ENCODE results near the gene SEZ6L.

Gene SEZ6L

GRCh38 chr22:26169315-26170111, at the start of gene SEZ6L:
Gene SEZ6L (plus strand): TSS chr22:26169462. CDS start chr22:26169670, 208 bp downstream.
- no peak for DNase-seq (ENCODE audit: low read depth in 2 of 3, low spot score in 2 of 3)

GRCh38 chr22:26122920-26123468, 46.3 kb upstream of the SEZ6L start:
- DNase-seq (ENCODE audit: low read depth in 2 of 3, low spot score in 2 of 3): no peak

GRCh38 chr22:26124991-26125725, 44.1 kb upstream of the SEZ6L start:
- DNase-seq (ENCODE audit: low read depth in 2 of 3, low spot score in 2 of 3): no peak

- no peak for DNase-seq (ENCODE audit: low read depth in 2 of 3, low spot score in 2 of 3)
These were observed 42.1 kb upstream of the SEZ6L start for GRCh38 chr22:26127126-26127525.

- DNase-seq (ENCODE audit: low read depth in 2 of 3, low spot score in 2 of 3): no peak
These were observed 41.7 kb upstream of the SEZ6L start for GRCh38 chr22:26127556-26127955.

GRCh38 chr22:26131589-26132154, 37.6 kb upstream of the SEZ6L start:
- DNase-seq (ENCODE audit: low read depth in 2 of 3, low spot score in 2 of 3): no peak

GRCh38 chr22:26134654-26135330, 34.5 kb upstream of the SEZ6L start:
- no peak for DNase-seq (ENCODE audit: low read depth in 2 of 3, low spot score in 2 of 3)

GRCh38 chr22:26135806-26136205, 33.5 kb upstream of the SEZ6L start:
- no peak for DNase-seq (ENCODE audit: low read depth in 2 of 3, low spot score in 2 of 3)

GRCh38 chr22:26139310-26139709, 30.0 kb upstream of the SEZ6L start:
- no peak for DNase-seq (ENCODE audit: low read depth in 2 of 3, low spot score in 2 of 3)

GRCh38 chr22:26141831-26142230, 27.4 kb upstream of the SEZ6L start:
- no peak for DNase-seq (ENCODE audit: low read depth in 2 of 3, low spot score in 2 of 3)

- DNase-seq (ENCODE audit: low read depth in 2 of 3, low spot score in 2 of 3): no peak
These were observed 25.4 kb upstream of the SEZ6L start for GRCh38 chr22:26143806-26144325.

- DNase-seq (ENCODE audit: low read depth in 2 of 3, low spot score in 2 of 3): no peak
These were observed 9.4 kb upstream of the SEZ6L start for GRCh38 chr22:26159886-26160285.

GRCh38 chr22:26161746-26162145, 7.5 kb upstream of the SEZ6L start:
- DNase-seq (ENCODE audit: low read depth in 2 of 3, low spot score in 2 of 3): no peak

GRCh38 chr22:26162926-26163325, 6.3 kb upstream of the SEZ6L start:
- no peak for DNase-seq (ENCODE audit: low read depth in 2 of 3, low spot score in 2 of 3)

- no peak for DNase-seq (ENCODE audit: low read depth in 2 of 3, low spot score in 2 of 3)
These were observed 5.1 kb upstream of the SEZ6L start for GRCh38 chr22:26164174-26164573.

- DNase-seq (ENCODE audit: low read depth in 2 of 3, low spot score in 2 of 3): no peak
These were observed 871 bp upstream of the SEZ6L start for GRCh38 chr22:26168330-26168851.

GRCh38 chr22:26168939-26169314, 335 bp upstream of the SEZ6L start:
- no peak for DNase-seq (ENCODE audit: low read depth in 2 of 3, low spot score in 2 of 3)

GRCh38 chr22:26170112-26170492, 840 bp downstream of the SEZ6L start:
- DNase-seq (ENCODE audit: low read depth in 2 of 3, low spot score in 2 of 3): no peak

- no peak for DNase-seq (ENCODE audit: low read depth in 2 of 3, low spot score in 2 of 3)
These were observed 1.7 kb downstream of the SEZ6L start for GRCh38 chr22:26170795-26171580.

GRCh38 chr22:26172389-26172990, 3.2 kb downstream of the SEZ6L start:
- no peak for DNase-seq (ENCODE audit: low read depth in 2 of 3, low spot score in 2 of 3)

Data from activated CD8-positive, alpha-beta memory T cell treated with anti-CD3 and anti-CD28 coated beads for 48 hours (primary cell).